C4-2B (cell line): ENCODE measurements around the gene KCNK13.

Source experiments
- ZFX ChIP-seq: fragments of 450-650 bp; IDR thresholded peaks from 2 replicates; pipeline ENCODE4 v1.6.1; 2017
- TF ChIP-seq, protein P1 (sequence below): fragments of 450-650 bp; conservative IDR thresholded peaks from 2 replicates; pipeline ENCODE4 v1.5.1; 2017; ENCODE audit warnings: mild to moderate bottlenecking

GRCh38 chr14:90204516-90204915 lies 142.7 kb downstream of the KCNK13 start:
- TF ChIP-seq, protein P1, sequence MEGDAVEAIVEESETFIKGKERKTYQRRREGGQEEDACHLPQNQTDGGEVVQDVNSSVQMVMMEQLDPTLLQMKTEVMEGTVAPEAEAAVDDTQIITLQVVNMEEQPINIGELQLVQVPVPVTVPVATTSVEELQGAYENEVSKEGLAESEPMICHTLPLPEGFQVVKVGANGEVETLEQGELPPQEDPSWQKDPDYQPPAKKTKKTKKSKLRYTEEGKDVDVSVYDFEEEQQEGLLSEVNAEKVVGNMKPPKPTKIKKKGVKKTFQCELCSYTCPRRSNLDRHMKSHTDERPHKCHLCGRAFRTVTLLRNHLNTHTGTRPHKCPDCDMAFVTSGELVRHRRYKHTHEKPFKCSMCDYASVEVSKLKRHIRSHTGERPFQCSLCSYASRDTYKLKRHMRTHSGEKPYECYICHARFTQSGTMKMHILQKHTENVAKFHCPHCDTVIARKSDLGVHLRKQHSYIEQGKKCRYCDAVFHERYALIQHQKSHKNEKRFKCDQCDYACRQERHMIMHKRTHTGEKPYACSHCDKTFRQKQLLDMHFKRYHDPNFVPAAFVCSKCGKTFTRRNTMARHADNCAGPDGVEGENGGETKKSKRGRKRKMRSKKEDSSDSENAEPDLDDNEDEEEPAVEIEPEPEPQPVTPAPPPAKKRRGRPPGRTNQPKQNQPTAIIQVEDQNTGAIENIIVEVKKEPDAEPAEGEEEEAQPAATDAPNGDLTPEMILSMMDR = no peak
- TF ChIP-seq ZFX = no peak
